Thyroid gland (tissue), 4 donors: ENCODE data around the gene ESRRA.

Experiments used
- POLR2A ChIP-seq, 2 donors: fragments of 450-650 bp; IDR thresholded peaks; one replicate each; pipeline ENCODE4 v1.6.1; 2017; ENCODE audit warnings: antibody characterized with exemption in 2 of 2, mild to moderate bottlenecking in 2 of 2, moderate library complexity in 1 of 2
- TF ChIP-seq, protein P1 (sequence below), 6 experiments: fragments of 200-600 bp in 3 of 6; fragments of 450-650 bp in 3 of 6; sonication (generic) in 3 of 6; IDR thresholded peaks; one replicate each; pipeline ENCODE4 v1.5.1; 2016 to 2019; ENCODE audit warnings: antibody characterized with exemption in 6 of 6, mild to moderate bottlenecking in 2 of 6, inconsistent platforms in 1 of 6, moderate library complexity in 1 of 6

DNA sequence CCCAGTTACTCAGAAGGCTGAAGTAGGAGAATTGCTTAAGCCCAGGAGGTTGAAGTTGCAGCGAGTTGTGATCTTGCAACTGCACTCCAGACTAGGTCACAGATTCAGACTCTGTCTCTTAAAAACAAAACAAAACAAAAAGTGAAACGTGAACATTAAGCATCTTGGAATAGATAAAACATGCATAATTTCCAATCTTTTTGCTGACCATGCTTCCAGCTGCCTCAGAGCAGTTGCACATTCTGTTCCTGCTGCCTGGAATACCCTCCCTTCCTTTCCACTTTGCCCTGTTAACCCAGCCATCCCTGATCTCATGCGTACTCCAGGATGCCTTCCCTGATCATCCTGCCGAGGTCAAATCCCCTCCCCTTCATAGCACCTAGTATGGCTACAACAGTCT is 34.0 kb downstream of the ESRRA start:
- TF ChIP-seq, protein P1, sequence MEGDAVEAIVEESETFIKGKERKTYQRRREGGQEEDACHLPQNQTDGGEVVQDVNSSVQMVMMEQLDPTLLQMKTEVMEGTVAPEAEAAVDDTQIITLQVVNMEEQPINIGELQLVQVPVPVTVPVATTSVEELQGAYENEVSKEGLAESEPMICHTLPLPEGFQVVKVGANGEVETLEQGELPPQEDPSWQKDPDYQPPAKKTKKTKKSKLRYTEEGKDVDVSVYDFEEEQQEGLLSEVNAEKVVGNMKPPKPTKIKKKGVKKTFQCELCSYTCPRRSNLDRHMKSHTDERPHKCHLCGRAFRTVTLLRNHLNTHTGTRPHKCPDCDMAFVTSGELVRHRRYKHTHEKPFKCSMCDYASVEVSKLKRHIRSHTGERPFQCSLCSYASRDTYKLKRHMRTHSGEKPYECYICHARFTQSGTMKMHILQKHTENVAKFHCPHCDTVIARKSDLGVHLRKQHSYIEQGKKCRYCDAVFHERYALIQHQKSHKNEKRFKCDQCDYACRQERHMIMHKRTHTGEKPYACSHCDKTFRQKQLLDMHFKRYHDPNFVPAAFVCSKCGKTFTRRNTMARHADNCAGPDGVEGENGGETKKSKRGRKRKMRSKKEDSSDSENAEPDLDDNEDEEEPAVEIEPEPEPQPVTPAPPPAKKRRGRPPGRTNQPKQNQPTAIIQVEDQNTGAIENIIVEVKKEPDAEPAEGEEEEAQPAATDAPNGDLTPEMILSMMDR (IDR thresholded peaks at IDR 0.05), result no peak
- TF ChIP-seq POLR2A (IDR thresholded peaks at IDR 0.05), result no peak
